NCI-H345 treated with DMSO at 0.1 percent for 48 hours (cell line): ENCODE measurements around the gene ERH.

Source experiments
- DNase-seq: peaks from one replicate; lab custom pipeline; 2025; ENCODE audit not compliant: unreplicated experiment; lab: John Stamatoyannopoulos, UW

The ERH gene

DNA sequence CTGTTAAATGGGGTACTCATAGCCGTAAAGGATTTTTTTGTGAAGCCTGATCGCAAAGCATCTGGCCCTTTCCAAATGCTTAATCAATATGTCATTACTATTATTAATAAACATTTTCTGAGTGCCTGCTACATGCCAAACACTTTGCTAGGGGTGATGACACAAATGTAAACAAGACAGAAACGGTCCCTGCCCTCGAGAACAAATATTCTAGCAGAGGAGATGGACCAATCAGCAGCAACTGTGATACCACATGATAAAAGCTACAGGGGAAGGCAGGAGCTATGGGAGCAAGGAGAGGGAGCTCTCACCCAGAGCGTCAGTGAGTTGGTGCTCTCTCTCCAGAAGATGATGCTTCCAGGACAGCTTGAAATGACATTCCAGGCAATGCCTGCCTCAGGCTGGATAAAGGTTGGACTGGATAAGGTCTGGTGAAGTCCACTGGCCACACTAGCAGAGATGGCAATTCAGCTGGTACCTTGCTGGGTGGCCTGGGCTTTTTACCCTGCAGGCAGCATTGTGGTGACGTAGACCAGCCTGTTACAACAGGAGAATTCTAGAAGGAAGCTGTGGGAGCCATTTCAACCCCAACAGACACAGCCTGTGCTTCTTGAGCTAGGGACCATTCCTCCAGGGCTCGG lies 41.1 kb downstream of the ERH start:
- no peak for DNase-seq

DNA sequence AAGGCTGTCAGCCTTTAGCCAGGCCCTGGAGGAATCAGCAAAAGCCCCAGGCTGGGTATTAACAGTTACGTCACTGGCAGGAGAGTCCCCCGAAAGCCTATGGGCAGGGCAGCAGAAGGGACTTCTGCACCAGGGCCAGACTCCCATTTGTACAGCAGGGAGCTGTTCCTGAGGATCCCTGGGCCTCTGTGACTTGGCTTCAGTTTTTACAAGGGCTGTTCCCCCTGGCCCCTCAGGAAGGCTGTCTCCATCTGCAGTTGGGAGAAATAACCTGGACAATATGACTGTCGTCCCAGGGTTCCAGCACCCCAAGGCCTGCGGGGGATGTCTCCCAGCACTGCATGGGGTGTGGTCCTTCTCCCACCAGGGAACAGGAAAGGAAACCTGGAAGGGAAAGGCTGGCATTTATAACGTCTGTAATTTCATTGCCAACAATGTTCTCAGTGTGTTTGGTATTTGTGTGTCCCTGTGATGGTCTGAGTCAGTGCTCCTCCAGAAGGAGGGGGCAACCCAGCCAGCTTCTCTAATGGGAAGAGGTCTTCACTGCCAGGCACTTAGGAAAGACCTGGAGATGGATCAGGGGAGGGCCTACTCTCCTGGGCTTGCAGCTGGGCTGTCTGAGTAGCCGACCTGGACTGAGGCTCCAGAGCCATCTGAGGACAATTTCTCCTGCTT lies 42.4 kb downstream of the ERH start:
- no peak for DNase-seq

DNA sequence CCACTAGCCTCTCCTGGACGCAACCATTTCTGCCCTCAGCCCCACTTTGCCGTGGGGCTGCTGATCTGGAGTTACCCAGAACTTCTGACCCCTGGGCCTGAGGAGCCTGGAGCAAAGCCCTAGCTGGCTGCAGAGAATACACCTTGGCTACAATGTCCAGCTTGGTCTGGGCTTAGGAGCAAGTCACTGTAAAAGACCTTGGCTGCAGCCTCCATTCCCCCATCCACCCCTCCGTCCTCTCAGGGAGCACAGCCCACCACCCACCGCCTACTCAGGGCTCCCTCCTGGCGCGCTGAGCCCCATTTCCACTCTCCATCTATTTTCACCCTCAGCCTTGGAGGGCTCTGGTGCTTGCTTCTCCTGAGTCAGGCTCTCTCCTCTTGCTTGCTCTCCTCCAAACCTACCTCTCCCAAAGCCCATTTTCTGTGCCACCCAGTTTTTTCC lies 42.9 kb downstream of the ERH start:
- no peak for DNase-seq

DNA sequence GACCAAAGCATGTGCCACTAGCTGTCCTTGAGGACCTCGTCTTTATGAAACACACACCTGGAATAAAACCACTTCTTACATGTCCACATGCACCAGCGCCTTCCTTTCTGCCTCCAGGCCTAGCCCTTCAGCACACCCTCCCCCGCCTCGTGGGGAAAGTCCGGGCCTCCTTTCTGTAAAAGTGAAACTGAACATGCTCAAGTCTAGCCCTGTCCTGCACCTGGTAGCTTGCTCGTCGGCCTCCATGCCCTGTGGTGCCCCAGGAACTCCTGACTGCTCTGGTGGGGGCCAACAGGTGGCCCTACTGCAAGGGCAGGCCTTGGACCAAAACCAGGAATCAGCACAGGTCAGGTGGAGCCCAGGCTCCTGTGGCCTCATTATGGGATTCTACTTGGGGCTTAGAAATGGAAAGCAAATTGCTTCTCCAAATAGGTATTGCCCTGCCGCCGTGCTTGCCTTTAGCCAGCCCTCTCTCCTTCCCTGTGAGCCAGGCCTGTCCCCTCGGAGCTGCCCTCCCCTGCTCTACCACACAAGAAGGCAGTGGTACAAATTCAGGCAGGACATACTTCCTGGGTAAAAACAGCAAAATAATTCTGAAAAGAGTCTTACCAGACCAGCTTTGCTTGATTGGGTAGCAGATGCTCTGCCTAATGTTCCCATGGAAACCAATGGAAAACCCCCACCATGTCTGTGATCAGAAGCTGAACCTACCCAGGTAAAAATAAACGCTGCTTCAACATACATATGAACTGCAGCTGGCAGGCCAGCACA lies 43.5 kb downstream of the ERH start:
- DNase-seq = no peak

DNA sequence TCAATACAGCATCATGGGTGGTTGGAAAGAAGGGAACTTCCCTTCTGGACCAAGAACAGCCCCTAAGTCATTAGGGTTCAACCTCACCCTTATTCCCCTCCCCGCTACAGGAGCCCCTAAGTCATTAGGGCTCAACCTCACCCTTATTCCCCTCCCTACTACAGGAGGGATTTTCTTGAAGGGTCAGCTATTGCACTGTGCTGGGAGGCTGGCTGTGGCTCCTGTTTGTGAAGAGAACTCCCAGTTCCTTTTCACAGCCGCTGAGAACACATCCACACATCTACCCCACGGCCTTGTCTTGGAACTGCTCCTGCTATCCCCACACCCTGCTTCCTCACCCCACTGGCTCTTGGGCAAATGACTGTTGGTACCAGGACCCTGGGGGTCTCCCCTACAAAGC lies 44.9 kb downstream of the ERH start:
- no peak for DNase-seq

DNA sequence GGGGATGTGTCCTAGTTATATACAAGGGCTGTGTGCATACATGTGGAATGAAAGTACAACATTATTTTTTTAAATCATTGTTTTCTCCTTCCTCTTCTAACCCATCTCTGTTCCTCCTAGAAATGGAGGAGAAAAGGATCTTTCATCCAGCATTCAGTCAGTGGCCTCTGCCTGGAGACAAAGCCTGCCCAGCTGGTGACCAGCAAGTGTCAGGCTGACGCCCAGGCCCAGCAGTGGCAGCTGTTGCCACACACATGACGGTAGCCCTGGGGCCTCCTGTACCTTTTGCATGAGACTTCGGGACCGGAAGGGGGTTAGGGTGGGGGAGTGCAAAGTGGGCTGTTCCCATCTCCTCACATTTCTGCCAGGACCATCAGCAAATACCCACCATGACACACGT lies 46.2 kb downstream of the ERH start:
- DNase-seq = no peak

DNA sequence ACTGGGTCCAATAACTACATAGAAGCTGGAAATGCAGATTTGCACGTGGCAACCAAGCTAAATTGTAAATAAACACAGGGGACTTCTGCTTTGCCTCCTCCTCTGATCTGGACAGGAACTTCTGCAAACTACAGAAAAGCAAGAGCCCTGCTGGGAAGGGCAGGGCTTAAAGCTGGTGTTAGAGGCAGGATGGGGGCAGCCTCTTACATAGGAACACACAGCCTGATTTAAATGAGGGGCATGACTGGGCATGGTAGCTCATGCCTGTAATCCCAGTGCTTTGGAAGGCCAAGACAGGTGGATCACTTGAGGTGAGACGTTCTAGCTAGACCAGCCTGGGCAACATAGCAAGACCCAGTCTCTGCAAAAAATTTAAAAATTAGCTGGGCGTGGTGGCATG lies 46.7 kb downstream of the ERH start:
- no peak for DNase-seq

DNA sequence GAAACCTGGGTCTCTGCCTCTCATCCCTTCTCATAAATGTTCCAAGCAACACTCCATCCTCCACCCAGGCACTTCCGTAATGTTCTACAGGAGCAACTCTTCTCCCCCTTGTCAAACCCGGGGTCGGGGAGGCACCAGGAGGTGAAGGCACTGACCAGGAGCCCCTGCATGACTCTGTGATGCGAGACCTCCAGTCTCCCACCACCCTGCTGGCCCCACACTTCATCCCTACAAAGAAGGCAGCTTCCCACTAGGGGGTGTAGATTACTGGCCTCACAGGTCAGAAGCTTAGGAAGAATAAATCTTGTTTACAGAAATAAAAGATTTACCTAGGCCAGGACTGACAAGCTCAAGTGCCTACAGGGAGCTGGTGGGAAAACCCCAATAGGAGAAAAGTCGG lies 47.2 kb downstream of the ERH start:
- no peak for DNase-seq

DNA sequence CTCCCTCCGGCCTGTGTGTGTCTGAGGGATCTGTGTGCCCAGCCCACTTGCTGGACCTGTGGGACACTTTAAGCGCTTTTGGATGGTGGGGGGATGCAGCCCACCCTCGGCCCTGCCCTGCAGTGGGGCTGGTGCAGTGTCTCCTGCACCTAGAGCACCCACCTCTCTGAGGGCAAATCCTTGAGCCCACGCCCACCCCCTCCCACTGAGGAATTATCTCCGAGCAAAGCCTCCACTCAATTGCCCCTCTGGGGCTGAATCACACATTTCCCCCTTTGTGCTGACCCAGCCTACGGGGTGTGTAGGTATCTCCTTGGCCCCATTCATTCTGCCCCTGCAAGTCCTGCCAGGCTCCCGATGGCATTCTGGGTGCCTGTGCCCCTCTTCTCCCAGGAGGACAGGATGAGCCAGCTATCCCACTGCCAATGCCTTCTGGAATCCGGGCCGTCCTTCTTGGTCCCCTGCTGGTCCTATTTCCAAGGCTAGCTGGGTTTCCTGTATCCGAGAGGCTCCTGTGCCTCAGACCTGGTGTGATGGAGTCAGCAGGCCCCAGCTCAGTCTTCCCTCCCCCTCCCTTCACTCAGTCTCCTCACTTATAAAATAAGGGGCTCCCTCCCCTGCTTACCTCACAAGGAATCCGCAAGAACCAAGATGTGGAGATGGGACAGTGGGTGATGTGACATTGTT lies 48.9 kb downstream of the ERH start:
- no peak for DNase-seq

DNA sequence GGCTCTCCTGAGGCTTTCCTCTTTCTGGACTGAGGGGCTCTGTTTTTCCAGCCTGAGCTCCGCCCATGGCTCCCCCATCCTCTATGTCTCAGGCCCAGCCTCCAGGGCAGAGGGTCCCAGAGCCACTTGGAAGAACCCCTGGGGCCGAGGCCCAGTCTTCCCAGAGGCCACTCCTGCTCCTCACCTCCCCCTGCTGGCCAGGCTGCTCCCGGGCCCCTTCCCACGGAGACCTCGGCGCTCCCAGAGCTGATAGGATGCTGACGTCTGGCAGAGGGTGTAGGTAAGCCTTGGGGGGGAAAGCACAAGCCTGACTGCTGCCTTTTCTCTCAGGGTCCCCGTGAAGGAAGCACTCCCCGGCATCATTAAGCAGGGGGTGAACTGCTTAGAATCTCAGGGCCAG lies 51.4 kb downstream of the ERH start:
- DNase-seq = no peak

DNA sequence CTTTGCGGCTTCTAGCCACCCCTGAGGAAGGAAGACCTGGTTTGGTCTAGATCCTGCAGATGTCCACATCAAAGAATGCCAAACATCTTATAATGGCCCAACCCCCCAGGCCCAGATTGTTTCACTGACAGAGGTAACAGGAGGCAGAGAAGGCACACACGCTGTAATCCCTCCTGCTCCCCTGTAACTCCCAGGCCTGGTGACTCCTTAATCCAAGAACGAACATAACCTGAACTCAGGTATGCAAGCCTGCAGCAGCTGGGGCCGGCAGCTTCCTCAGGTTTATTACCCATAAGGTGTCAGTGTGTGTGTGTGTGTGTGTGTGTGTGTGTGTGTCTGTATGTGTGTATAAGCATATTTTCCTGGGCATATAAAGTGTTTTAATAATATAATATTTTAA lies 52.7 kb downstream of the ERH start:
- no peak for DNase-seq

DNA sequence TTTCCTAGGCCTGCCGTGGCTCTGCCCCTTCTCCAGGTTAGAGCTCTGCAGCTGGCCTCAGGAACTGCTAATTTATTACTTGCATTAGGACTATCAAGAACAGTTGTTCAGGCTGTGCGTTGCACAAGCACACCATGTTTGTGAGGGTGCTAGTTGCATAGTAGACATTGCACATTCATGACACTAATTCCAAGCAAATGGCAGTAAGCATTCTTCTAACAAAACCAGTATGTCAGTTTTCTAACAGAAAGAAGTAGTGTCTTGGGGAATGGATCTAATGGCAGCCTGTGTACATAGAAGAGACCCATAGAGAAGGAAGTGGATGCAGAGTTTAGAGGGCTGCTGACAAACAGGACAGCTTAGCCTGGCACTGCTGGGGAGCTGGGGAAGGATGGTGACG lies 53.9 kb downstream of the ERH start:
- no peak for DNase-seq

DNA sequence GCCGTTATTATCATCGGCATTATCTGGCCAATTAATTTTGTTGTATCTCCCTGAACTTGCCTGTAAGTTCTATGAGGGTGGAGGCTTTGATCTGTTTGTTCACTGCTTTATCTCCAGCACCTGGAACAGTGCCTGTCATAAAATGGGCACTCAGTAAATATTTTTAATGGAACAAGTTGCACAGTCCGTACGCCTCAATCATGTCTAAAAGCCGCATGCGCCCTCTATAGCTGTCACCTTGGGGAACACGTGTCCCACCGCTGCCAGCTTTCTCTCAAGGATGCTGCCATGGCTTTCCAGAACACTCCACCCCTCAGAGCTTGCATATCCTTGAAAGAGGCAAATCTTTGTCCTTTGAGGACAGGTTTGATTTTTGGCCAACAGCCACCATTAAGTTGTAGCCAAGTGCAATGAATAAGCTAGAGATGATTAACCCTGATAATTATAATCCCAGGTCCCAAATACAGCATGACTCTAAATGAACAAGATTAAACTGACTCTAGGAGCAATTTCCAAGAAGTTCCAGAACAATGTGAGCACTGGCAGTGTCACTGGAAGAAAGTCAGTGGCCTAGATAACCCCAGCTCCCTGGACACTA lies 55.1 kb downstream of the ERH start:
- no peak for DNase-seq

DNA sequence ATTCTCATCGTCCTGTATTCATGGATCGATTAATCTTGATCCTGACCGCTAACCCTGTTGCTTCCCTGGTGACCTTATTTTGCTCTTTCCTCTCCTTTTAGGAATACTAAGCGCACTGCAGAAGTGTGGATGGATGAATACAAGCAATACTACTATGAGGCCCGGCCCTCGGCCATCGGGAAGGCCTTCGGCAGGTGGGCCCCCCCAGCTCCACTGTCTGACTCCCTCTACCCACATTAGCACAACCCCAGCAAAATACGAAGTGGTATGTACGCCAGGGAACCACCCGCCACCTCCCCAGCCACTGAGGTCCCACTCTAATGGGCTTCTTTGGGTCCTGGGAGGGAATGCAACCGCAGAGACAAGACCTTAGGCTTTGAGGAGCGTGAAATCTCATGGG lies 58.7 kb downstream of the ERH start:
- DNase-seq = no peak

DNA sequence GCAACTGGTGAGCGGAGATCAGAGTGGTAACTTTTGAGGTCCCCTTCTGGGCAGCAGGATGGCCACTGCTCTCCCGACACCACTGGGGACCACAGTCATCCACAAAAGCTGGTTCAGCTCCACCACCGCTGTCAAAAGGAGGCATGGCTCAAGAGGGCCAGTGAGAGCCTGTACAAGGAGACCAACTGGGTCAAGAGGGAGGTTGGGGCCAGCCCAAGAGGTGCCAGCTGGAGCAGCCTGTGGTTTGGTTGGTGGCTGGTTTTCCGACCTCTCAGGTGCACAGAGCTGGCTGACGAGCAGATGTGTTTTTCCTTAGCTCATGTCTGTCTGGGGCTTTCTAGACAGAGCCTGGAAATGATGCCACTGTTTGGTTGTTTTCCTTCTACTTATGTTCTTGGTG lies 60.1 kb downstream of the ERH start:
- DNase-seq = no peak

DNA sequence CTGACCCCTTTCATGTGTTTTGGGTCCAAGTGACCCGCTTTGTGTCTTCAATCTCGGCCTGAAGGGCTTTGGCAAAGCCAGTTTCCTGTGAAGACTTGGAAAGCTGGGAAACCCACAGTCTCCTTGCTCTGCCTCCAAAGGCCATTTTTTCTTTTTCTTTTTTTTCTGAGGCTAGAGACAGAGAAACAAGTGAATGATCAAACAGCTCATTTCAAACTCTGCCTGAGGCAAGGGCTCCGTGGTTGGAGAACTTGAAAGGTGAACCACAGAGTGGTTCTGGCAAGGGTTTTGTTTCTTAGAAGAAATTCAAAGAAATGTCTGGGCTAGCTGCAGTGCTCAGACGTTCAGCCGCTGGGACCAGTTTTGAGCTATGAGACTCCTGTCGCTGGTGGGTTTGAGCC lies 62.7 kb downstream of the ERH start:
- no peak for DNase-seq

DNA sequence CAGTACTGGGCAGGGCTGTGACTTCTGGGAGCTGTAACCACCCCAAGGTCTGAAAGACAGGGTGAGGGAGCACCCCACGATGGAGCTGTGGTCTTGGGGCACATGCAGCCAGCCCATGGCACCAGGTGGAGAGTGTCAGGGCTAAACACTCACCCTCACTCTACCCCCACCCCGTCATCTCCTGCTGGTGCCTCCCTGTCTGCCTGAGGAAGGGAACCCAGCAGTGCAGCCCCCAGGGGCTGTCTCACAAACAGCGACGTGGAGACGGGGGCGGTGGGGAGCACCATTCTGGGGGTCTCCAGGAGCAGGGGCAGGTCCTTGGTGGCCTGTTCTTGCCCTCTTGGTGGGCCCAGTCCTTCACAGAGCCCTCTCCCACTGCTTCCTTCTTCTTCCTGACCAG lies 63.5 kb downstream of the ERH start:
- DNase-seq = no peak

DNA sequence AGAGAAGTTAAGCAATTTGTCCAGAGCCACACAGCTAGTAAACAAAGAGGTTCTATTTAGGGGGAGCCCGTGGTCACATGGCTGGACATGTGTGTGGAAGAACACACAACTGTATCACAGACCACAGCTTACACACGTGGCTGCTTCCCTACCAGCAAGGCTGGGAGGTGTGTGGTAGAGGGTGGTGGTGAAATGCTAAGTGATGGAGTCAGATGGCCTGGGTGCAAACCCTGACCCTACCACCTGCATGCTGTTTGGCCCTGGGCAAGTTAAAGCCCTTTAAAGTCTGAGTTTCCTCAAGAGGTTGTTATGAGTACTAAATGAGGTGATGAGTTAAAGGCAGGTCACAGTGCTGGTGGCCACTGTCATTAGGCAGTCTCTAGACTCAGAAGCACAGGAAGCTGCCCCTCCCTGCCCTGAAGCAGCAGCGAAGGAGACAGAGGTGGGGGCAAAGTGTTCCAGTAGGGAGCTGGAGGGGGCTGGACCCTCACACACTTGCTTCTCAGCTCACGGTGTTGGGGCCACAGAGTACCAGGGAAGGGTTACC lies 64.2 kb downstream of the ERH start:
- DNase-seq = no peak

DNA sequence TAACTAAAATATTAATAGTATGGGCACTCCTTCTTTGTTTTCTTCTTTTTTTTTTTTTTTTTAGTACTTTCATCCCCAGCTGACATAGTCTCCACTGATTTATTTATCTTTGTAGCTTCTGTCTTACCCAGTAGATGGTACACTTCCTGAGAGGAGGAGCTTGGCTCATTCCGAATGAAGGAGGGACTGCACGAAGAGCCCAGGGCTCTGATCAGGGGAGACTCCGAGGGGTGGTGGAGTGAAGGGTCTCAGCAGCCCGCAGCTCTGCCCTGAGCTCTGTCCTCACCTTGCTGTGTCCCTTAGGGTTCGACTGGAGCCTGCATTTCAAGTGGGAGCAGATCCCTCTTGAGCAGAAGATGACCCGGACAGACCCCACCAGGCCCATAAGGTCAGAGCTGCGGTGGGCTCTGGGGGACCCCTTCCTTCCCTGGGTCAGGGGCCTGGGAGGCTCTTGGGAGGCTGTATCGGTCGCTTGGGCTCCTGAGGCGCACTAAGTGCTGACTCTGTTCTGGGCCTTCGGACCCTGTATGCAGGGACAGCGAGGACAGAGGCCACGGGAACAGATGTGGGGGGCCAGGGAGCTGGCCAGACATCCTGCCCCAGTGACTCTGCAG lies 65.2 kb downstream of the ERH start:
- no peak for DNase-seq

DNA sequence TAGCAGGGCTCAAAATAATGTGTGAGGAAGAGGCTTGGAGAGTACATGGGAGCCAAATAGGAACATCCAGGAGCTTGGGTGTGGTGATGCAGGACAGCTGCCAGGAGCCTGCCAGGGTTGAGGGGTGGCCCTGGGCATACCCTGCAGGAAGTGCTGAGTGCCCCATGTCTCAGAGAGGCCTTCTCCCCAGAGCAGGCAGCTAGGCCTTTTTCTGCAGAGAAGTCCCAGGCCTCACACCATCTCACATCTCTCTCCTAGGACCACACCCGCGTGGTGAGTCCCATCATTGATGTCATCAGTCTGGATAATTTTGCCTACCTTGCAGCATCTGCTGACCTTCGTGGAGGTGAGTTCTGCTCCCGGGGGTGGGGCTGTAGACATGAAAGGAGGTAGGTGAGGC lies 66.9 kb downstream of the ERH start:
- DNase-seq = no peak
